Measurements from ENCODE around the gene PRMT1. TPM values are rescaled to one million over a fixed set of nuclear protein-coding genes. Genes with fewer than 3 reads are reported as not detected.

The PRMT1 gene
- total and polyA plus RNA-seq, 9 of the 15 experiments (the other 6 are each of a cell fraction or from before 2014, with no cell fraction given): 13.3 to 464 (median 326) TPM

- TF ChIP-seq NFE2L1 (tag; IDR thresholded peaks at IDR 0.05; ENCODE audit: borderline replicate concordance, low read depth) (no peak), ZNF830 (CRISPR knock-in tag; IDR thresholded peaks at IDR 0.05) (no peak), KHSRP (IDR thresholded peaks at IDR 0.05) (no peak), HDAC3 (IDR thresholded peaks at IDR 0.05; ENCODE audit: borderline replicate concordance, partially characterized antibody) (no peak), DPF2 (IDR thresholded peaks at IDR 0.05) (no peak; the same call in 1 of the 2 replicates), CGGBP1 (CRISPR knock-in tag; IDR thresholded peaks at IDR 0.05) (no peak), HDAC2 (IDR thresholded peaks at IDR 0.05) (peak; percentile 98), ZNF277 (CRISPR knock-in tag; IDR thresholded peaks at IDR 0.05; ENCODE audit: borderline replicate concordance) (no peak), ZNF76 (CRISPR knock-in tag; IDR thresholded peaks at IDR 0.05; ENCODE audit: borderline replicate concordance) (no peak), ZNF165 (CRISPR knock-in tag; IDR thresholded peaks at IDR 0.05; ENCODE audit: borderline replicate concordance) (no peak), KAT8 (IDR thresholded peaks at IDR 0.05; ENCODE audit: low read depth) (no peak), SREBF2 (CRISPR knock-in tag; IDR thresholded peaks at IDR 0.05) (no peak), HDAC6 (IDR thresholded peaks at IDR 0.05; ENCODE audit: low read depth, low read length) (no peak), ZNF184 (CRISPR knock-in tag; IDR thresholded peaks at IDR 0.05) (no peak), MGA (IDR thresholded peaks at IDR 0.05) (no peak; the same call in 1 of the 2 replicates), MCM3 (IDR thresholded peaks at IDR 0.05) (no peak), EHMT2 (IDR thresholded peaks at IDR 0.05) (no peak), POLR3G (IDR thresholded peaks at IDR 0.05; ENCODE audit: extremely low read depth, insufficient read length, insufficient replicate concordance) (no peak)
These were observed 811 bp upstream of the PRMT1 start (continued) for GRCh38 chr19:49676136-49676783.
